Measurements from ENCODE around the gene PDK3.

Gene PDK3

GRCh38 chrX:24464836-24465531 lies at the start of gene PDK3:
PDK3 (plus strand) TSS chrX:24465286; CDS start chrX:24465456, 170 bp downstream.
- DNase-seq, result peak; percentile 83

- DNase-seq, result no peak
Measured at GRCh38 chrX:24415921-24416320, 49.2 kb upstream of the PDK3 start.

GRCh38 chrX:24423960-24424359 lies 41.1 kb upstream of the PDK3 start:
- no peak for DNase-seq

- DNase-seq, result no peak
Measured at GRCh38 chrX:24424948-24425347, 40.1 kb upstream of the PDK3 start.

- DNase-seq, result no peak
Measured at GRCh38 chrX:24425806-24426205, 39.3 kb upstream of the PDK3 start.

- no peak for DNase-seq
Measured at GRCh38 chrX:24426340-24426913, 38.7 kb upstream of the PDK3 start.

- DNase-seq, result no peak
Measured at GRCh38 chrX:24426921-24427746, 38.0 kb upstream of the PDK3 start.

- no peak for DNase-seq
Measured at GRCh38 chrX:24427747-24428019, 37.4 kb upstream of the PDK3 start.

GRCh38 chrX:24428516-24428915 lies 36.6 kb upstream of the PDK3 start:
- no peak for DNase-seq

DNA sequence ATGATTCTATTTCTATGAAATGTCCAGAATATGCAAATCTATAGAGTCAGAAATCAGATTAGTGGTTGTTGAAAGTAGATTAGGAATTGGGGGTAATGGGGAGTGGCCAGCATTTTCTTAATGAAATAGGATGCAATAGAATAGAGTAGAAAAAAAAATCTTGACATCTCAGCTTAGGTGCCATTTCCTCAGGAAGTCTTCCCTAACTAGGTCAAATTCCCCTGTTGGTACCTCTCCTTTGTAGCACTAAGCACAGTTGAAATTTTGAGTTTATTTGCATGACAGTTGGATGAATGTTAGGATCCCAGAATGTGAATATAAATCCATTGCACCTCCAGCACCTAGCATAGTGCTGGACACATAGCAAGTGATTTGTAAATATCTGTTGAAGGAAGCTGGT lies 30.0 kb upstream of the PDK3 start:
- DNase-seq, result no peak

- no peak for DNase-seq
Measured at GRCh38 chrX:24443918-24444317, 21.2 kb upstream of the PDK3 start.

DNA sequence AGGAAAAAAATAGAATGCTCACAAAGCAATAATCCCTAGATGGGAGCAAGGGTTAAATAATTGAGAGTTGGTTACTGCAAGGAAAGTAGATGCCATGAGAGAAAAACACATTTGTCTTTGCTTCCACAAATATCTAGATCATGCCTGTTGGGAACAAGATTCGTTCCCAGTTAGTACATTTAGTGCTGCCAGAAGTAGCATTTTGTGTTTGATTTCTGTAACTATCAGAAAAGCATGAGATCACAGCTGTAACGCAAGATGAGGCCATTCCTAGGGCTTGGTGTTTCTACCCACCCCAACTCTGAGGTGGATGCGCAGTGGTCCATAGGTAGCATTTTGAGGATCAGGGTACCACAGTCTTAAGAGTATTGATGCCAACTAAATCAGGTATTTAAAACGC lies 20.4 kb upstream of the PDK3 start:
- no peak for DNase-seq

- no peak for DNase-seq
Measured at GRCh38 chrX:24448762-24449250, 16.3 kb upstream of the PDK3 start.

DNA sequence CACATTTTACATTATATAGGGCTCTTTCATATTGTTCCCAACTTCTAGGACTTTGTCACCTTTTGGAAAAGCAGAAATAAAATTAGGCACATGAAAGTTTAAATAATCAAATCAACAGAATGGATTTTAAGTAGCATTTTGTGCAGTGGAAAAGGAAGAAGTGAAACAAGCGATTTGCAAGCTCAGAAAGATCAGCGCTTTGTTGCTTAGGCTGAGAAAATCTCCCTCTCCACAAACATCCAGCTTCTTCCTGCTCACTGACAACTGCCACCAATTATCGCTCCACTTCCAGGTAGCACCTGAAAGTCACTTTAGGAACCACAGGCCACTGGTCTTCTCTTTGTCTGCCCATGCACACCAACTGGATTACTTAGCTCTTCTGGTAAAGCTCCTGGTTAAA lies 2.0 kb upstream of the PDK3 start:
- DNase-seq, result no peak

DNA sequence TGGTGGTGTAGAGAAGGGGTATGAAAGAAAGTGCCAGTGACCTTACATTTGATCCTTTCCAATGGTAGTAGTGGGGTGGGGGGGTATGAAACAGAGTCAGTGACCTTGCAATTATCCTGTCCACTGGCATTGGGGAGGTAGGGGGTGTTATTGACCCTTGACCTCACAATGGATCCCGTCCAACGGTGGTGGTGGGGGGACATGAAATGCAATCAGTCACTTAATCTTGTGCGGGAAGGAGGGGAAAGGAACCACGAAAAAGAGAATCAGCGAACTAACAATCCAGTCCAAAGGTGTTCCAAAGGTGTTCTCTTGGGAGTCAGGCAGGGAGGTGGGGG lies 619 bp upstream of the PDK3 start:
- no peak for DNase-seq

GRCh38 chrX:24465532-24465865 lies 413 bp downstream of the PDK3 start:
- DNase-seq, result no peak

DNA sequence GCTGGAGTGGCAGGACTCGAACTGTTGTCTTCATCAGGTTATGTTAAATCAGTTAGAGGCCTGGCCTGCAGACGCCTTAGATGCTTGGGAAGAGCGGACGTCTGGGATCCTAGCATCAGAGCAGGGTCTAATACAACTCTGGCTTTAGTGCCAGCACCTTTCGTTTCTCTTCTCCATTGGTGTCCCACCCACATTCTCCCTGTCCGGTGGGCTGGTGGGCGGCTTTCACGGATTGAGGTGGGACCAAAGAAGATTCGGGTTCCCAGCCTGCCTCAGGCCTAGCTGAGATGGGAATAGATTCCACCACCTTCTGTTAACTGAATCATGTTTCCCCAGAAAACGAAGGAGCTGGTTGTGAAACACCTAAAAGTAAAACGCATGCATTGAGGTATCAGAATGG lies 939 bp downstream of the PDK3 start:
- DNase-seq, result no peak

GRCh38 chrX:24468245-24468644 lies 3.2 kb downstream of the PDK3 start:
- DNase-seq, result no peak

DNA sequence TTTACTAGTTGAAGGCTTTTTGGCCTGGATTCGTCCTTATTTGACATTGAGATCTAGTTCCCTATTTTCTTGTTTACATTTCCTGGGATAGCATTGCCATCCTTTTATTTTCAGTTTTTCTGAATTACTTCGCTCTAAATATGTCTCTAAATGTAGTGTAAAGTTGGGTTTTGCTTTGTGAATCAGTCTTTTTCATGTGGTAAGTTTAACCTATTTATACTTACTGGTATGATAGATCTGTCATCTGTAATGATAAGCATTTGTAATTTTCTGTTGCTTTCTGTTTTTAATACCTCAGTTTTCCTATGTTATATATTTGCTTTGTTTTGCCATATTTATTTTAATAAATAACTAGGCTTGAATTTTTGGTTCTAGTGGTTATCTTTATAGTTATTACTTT lies 6.7 kb downstream of the PDK3 start:
- no peak for DNase-seq

GRCh38 chrX:24475480-24475879 lies 10.4 kb downstream of the PDK3 start:
- DNase-seq, result no peak

GRCh38 chrX:24478509-24478908 lies 13.4 kb downstream of the PDK3 start:
- DNase-seq, result no peak

DNA sequence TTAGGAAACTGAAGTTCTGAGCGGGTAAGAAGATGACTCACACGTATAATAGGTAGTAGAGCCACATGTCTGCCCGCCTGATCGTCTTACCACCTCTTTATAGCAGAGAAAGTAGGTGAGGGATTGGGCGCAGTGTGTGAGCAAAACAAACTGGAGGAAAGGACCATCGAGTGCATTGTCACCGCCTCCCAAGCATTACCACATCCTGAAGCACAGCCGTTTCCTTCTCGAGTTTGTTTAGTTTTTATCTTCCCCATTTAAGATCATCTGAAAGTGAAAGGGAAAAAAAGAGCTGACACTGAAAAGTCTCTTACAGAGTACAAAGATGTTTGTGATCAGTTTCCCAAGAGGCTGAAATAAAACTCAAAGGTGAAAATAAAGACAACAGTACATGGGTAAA lies 14.8 kb downstream of the PDK3 start:
- peak; percentile 63 for DNase-seq

GRCh38 chrX:24480400-24480865 lies 15.3 kb downstream of the PDK3 start:
- DNase-seq, result peak; percentile 64

DNA sequence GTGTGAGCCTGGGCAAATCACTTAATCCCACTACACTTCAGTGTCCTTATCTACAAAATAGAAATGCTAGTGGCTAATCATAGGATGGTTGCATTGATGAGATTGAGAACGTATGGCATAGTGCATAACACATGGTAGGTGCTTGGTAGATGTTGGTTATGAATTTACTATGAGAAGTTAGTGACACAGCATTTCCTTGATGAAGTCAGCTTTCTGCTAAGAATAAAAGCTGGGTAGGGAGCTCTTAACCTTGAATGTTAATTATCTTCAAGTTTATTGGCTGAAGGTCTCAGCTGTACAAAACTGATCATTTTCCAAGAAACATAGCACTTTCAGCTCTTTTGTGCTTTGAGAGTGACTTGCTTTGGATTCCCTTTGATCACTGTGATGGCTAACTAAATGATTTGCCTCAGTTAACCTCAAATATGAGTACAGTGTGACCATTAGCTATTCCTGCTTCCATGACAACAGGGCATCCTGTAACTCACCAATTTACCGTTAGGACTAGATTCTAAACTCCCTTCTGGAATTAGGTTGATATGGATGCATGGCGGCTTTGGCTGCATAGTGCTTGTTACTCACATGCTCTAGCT lies 17.8 kb downstream of the PDK3 start:
- DNase-seq, result no peak

Measured in NCI-H1417 treated with DMSO at 0.1 percent for 48 hours (cell line).